Smooth muscle cell of the brain vasculature (primary cell): ENCODE results near the gene PATL2.
"Not testable (repeated sequence)": the region's sequence is repeated elsewhere in the genome, so short reads cannot be mapped to it uniquely, and the experiment has no call there.

Experiments used
- DNase-seq: peaks from one replicate; pipeline ENCODE4 v3.0.0-alpha.2; 2012; ENCODE audit warnings: low read depth, low spot score

PATL2 gene

DNA sequence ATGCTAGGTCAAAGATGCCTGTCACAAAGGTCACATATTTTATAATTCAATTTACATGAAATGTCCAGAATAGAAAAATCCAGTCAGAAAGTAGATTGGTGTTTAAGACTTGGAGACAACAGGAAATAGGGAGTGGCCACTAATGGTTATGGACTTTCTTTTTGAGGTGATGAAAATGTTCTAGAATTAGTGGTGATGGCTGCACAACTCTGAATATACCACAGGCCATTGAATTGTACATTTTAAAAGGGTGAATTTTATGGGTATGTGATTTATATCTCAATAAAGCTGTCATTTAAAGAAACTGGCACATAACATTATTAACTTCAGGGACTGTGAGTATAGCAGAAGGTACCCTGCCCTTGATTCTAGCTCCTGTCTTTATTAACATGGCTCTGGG, 63.5 kb downstream of the PATL2 start:
- no peak for DNase-seq

DNA sequence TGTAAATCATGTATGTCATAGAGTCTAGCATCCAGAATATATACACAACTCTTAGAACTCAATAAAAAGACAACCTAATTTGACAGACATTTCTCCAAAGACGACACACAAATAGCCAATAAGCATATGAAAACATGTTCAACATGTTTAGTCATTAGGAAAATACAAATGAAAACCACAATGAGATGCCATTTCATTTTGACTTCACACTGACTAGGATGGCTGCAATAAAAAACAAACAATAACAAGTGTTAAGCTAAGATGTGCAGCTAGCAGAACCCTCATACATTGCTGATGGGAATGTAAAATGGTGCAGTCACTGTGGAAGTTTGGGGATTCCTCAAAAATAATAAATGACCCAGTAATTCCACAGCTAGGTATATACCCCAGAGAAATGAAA, 64.1 kb downstream of the PATL2 start:
- DNase-seq: no peak

DNA sequence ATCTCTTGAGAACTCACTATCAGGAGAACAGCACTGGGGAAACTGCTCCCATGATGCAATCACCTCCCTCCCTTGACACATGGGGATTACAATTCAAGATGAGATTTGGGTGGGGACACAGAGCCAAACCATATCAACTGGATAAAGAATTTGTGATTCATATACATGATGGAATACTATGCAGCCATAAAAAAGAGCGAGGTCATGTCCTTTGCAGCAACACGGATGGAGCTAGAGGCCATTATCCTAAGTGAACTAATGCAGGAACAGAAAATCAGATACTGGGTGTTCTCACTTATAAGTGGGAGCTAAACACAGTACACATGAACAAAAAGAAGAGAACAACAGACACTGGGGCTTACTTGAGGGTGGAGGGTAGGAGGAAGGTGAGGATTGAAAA, 64.7 kb downstream of the PATL2 start:
- no peak for DNase-seq

DNA sequence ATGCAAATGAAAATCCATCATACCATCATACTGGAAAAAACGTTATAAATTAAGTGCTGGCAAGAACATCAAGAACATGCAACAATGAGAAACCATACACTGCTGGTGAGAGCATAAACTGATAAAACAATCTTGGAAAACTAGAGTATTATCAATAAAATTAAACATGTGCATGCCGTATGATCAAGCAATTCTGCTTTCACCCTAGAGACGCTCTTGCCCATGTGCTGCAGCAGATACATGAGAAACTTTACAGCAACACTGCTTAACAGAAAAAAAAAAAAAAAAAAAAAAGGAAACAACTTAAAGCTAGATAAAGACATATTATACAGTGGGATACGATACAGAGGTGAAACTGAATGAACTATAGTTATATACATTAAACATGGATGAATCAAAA, 69.5 kb downstream of the PATL2 start:
- DNase-seq: no peak

GRCh38 chr15:44636976-44637375, 74.1 kb downstream of the PATL2 start:
- no peak for DNase-seq

- DNase-seq: no peak
Observed at GRCh38 chr15:44633603-44634002, 77.5 kb downstream of the PATL2 start.

DNA sequence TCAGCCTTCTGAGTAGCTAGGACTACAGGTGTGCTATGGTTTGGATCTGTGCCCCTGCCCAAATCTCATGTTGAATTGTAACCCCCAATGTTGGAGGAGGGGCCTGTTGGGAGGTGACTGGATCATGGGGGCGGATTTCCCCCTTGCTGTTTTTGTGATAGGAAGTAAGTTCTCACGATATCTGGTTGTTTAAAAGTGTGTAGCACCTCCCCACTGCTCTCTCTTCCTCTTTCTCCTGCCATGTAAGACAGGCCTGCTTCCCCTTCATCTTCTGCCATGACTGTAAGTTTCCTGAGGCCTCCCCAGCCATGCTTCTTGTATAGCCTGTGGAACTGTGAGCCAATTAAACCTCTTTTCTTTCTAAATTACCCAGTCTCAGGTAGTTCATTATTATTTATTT, 85.8 kb downstream of the PATL2 start:
- DNase-seq: not testable (repeated sequence)

- DNase-seq: no peak
Observed at GRCh38 chr15:44623178-44623577, 87.9 kb downstream of the PATL2 start.

DNA sequence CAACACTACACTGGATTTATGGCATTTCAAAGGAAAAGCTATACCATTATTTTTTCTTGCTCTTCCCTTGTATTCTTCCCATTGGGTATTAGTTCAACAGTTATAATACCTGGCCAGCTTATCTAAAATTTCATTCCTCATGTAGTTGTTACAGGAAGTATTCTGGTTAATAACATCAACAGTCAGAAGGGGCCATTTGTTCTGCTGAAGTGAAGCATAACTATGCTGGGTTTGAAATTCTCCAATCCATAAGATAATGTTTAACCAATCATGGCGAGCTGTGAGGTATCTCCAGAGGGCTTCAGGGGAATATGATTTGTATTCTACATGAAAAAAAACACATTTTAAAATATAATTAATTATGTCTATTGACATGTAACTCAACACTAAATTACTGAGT, 91.0 kb downstream of the PATL2 start:
- no peak for DNase-seq

DNA sequence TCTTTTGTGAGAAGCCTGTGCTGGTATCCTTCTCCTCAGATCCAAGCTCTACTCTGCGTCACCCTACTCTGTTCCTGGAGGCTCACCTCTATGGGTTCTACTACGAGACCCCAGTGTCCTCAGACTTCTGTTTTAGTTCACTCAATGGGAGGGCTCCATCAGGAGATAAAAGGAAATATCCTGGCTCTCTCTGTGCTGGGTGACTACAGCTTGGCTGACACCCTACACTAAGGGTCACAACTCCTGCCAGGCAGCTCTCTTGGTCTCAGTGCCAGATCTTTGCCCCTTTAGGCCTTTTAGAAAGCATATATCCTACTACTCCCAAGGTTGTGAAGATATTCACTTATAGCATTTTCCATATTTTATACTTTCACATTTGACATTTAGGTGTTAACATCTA, 94.1 kb downstream of the PATL2 start:
- DNase-seq: no peak
